ENCODE data around the gene AKAP12.

Gene AKAP12, protein sequence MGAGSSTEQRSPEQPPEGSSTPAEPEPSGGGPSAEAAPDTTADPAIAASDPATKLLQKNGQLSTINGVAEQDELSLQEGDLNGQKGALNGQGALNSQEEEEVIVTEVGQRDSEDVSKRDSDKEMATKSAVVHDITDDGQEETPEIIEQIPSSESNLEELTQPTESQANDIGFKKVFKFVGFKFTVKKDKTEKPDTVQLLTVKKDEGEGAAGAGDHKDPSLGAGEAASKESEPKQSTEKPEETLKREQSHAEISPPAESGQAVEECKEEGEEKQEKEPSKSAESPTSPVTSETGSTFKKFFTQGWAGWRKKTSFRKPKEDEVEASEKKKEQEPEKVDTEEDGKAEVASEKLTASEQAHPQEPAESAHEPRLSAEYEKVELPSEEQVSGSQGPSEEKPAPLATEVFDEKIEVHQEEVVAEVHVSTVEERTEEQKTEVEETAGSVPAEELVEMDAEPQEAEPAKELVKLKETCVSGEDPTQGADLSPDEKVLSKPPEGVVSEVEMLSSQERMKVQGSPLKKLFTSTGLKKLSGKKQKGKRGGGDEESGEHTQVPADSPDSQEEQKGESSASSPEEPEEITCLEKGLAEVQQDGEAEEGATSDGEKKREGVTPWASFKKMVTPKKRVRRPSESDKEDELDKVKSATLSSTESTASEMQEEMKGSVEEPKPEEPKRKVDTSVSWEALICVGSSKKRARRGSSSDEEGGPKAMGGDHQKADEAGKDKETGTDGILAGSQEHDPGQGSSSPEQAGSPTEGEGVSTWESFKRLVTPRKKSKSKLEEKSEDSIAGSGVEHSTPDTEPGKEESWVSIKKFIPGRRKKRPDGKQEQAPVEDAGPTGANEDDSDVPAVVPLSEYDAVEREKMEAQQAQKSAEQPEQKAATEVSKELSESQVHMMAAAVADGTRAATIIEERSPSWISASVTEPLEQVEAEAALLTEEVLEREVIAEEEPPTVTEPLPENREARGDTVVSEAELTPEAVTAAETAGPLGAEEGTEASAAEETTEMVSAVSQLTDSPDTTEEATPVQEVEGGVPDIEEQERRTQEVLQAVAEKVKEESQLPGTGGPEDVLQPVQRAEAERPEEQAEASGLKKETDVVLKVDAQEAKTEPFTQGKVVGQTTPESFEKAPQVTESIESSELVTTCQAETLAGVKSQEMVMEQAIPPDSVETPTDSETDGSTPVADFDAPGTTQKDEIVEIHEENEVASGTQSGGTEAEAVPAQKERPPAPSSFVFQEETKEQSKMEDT (N-terminal part only)

DNA sequence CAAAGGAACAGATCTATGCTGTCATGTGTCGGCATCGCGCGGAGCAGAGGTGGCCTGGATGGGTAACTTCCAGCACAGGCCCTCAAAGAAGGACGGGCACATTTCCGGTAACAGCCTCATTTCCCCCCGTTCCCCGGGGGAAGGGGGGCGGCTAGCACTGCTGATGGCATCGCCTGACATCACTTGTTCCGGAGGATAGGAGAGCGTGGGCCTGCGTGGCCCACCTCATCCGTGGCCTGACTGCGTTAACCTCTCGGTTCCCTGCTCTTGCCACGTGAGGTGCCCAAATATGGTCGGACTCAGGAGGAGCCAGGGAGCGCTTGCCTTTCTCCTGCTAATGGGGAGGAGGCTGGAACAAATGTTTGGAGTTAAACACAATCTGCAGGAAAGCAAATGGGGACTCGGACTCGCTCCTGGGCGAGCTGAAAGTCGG lies at the start of gene AKAP12:
Gene AKAP12, plus strand, starts transcription at position 365 of the 433 bp plus-strand sequence. CDS start 596 bp downstream, outside the sequence.
- DNase-seq (ENCODE audit: low spot score), result no peak

DNA sequence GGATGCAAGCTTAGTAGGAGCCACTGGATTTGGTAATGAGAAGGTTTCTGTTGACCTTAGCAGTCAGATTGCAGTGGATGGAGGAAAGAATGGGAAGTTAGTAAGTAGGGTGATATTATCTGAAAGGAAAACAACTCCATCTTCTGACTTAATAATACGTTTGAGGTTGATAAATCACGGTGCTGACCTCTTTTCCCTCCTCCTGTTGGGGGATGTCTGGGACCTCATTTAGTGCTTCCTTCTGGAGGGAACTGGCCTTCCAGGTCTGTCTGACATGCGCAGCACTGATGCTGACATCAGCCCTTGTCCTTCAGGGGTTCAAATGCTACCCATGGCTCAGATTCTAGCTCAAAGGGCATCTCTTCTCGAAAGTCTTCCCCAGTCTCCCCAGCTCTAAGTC lies 48.2 kb upstream of the AKAP12 start:
- DNase-seq (ENCODE audit: low spot score), result no peak

DNA sequence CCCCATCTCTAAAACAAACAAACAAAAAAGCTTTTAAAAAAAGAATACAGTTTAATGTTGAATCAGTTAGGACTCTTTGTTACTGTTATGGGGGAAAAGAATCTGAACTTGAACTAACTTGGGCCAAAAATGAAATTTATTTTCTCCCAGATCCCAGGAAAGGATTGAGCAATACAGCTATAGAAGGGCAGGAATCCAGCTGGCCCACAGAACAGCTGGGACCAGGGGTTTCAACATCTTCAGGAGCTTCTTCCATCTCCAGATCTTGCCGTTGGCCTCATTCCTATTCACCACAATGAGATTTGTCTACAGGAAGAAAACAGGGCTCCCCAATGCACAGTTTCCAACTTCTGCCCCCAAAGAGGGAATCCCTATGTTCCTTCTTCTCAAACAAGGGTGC lies 43.2 kb upstream of the AKAP12 start:
- no peak for DNase-seq (ENCODE audit: low spot score)

GRCh38 chr6:151197556-151197955 lies 42.2 kb upstream of the AKAP12 start:
- DNase-seq (ENCODE audit: low spot score), result no peak

GRCh38 chr6:151199991-151200390 lies 39.8 kb upstream of the AKAP12 start:
- no peak for DNase-seq (ENCODE audit: low spot score)

DNA sequence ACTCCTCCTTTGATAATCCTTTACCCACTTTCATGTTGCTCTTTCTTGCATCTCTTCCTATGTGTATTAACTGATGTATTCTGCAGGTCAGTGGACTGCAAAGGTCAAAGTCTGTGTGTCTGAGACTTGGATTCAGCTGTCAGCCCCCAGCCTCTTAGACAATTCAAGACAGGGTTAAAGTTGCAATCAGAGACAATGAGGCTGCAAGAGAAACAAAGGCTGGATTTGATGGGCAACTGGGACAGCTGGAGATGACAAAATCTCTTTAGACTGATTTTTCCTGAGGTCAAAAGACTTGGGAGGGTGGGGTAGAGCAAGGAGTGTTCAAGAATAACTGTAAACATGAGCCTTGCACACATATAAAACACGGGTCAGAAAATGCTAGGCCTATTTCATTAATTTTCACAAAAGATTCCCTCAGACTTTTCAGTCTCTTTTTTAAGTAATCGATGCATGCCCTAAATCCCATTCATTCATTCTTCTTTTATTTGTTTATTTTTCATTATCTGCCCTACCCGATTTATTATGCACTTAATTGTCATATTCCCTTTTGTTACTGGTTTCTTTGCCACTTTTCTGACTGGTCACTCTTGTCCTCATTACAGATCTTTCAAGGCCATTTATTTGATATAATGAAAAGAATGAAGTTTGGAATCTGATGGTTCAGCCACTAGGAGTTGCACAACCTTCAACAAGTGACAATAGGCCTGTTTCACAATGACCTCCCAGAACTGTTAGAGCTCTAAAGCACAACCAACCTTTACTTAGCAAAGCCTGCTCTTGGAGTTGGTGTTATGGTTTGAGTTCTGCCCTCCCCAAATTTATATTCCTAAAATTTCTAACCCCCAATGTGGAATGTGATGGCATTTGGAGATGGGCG lies 33.8 kb upstream of the AKAP12 start:
- no peak for DNase-seq (ENCODE audit: low spot score)

DNA sequence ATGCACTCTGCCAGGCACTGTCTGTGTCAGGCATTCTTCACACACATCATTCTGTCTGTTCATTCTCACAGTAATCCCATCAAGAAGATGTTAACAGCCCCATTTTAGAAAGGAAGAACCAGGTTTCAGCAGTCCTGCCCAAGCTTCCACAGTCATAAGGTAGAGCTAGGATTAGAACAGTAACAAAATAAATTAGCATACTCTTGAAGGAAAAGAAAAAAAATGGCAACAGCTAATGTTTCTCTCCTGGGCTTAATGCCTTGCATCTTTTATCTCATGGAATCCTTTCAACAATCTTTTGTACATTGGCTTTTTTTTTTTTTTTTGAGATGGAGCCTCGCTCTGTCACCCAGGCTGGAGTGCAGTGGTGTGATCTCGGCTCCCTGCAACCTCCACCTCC lies 32.1 kb upstream of the AKAP12 start:
- DNase-seq (ENCODE audit: low spot score), result no peak

- DNase-seq (ENCODE audit: low spot score), result no peak
Measured at GRCh38 chr6:151209071-151209831, 30.5 kb upstream of the AKAP12 start.

GRCh38 chr6:151211075-151211474 lies 28.7 kb upstream of the AKAP12 start:
- no peak for DNase-seq (ENCODE audit: low spot score)

DNA sequence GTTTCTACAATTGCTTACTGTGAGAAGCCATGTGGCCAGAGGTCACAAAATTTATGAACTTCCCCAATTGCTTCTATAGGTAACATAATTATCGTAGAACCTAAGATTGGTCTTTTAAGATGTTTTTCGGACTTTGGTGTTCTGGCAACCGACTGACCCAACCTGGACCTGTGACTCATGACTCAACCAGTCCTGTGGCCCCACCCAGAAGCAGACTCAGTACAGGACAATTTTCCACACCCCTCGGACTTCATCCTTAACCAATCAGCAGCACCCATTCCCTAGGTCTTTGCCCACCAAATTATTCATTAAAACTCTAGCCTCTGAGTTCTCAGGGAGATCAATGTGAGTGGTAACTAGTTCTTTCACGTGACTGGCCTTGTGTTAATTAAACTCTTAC lies 26.4 kb upstream of the AKAP12 start:
- no peak for DNase-seq (ENCODE audit: low spot score)

GRCh38 chr6:151215999-151216398 lies 23.8 kb upstream of the AKAP12 start:
- no peak for DNase-seq (ENCODE audit: low spot score)

- DNase-seq (ENCODE audit: low spot score), result no peak
Measured at GRCh38 chr6:151216804-151217203, 23.0 kb upstream of the AKAP12 start.

- DNase-seq (ENCODE audit: low spot score), result no peak
Measured at GRCh38 chr6:151219192-151219591, 20.6 kb upstream of the AKAP12 start.

GRCh38 chr6:151224076-151224475 lies 15.7 kb upstream of the AKAP12 start:
- DNase-seq (ENCODE audit: low spot score), result no peak

DNA sequence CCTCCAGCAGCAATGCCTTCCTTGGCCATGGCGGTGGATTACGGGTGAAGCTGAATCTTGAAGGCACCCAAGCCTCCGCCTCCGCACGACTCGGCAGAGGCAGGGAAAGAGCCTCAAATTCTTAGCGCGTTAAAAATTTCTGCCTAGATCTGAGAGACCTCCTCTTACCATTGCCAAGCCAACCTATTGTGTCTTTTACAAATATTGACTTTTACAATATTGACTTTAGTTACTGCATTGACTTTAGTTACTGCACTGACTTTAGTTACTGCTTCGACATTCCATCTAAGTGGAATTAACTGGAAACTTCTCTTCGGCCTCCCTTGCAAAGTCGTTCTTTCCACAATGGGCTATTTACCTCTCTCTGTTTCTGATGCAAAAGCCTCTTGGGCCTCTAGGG lies 13.8 kb upstream of the AKAP12 start:
- DNase-seq (ENCODE audit: low spot score), result no peak

DNA sequence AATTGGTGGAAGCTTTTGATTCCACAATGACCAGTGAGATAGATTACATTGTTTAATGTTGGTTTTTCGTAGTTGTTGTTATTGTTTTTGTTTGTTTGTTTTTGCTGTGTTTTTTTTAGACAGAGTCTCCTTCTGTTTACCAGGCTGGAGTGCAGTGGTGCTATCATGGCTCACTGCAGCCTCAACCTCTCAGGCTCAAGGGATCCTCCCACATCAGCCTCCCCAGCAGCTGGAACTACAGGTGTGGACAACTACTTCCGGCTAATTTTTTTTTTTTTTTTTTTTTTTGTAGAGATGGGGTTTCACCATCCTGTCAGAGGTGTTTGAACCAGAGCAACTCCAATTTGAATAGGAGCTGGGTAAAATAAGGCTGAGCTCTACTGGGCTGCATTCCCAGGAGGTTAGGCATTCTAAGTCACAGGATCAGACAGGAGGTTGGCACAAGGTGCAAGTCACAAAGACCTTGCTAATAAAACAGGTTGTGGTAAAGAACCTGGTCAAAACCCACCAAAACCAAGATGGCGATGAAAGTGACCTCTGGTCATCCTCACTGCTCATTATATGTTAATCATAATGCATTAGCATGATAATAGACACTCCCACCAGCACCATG lies 10.9 kb upstream of the AKAP12 start:
- no peak for DNase-seq (ENCODE audit: low spot score)

GRCh38 chr6:151229401-151230276 lies 10.1 kb upstream of the AKAP12 start:
- DNase-seq (ENCODE audit: low spot score), result peak; percentile 78

GRCh38 chr6:151230277-151230577 lies 9.5 kb upstream of the AKAP12 start:
- DNase-seq (ENCODE audit: low spot score), result no peak

DNA sequence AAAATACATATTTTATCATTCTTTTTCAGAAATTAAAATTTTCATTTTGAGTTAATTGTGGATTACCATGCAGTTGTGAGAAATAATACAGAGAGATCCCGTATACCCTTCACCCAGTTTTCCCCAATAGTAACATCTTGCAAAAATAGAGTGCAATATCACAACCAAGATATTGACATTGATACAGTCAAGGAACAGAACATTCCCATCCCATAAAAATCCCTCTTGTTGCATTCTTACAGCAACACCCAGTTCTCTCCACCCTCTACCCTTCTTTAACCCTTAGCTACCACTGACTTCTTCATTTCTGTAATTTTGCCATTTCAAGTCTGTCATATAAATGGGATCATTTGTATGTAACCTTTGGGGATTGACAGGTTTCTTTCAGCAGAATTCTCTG lies 6.9 kb upstream of the AKAP12 start:
- no peak for DNase-seq (ENCODE audit: low spot score)
